GM18909 (cell line): Measurements from ENCODE around the gene SMURF1.

Experiments
- ATAC-seq: cut with Tn5 transposase; IDR thresholded peaks from one replicate; pipeline ENCODE4 v1.9.1; 2021; ENCODE audit warnings: mild to moderate bottlenecking; ENCODE audit not compliant: unreplicated experiment, poor library complexity

SMURF1 gene

DNA sequence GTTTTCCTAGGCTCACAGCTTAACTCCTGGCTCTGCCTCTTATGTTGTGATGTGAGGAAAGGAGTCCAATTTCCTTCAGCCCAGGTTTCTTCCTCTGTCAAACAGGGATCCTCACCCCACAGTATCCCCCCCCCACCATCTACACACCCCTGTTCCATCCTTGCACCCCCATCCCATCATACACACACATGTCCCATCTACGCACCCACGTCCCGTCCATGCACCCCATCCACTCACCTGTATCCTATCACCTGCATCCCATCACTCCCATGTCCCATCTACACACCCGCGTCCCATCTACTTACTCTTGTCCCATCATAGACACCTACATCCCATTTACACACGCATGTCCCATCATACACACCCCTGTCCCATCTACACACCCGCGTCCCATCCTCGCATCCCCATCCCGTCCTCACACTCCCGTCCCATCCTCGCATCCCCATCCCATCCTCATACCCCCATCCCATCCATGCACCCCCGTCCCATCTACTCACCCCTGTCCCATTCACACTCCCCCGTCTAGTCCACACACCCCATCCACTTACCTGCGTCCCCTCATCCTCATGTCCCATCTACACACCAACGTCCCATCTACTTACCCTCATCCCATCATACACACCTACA, 148.3 kb downstream of the SMURF1 start:
- no peak for ATAC-seq

DNA sequence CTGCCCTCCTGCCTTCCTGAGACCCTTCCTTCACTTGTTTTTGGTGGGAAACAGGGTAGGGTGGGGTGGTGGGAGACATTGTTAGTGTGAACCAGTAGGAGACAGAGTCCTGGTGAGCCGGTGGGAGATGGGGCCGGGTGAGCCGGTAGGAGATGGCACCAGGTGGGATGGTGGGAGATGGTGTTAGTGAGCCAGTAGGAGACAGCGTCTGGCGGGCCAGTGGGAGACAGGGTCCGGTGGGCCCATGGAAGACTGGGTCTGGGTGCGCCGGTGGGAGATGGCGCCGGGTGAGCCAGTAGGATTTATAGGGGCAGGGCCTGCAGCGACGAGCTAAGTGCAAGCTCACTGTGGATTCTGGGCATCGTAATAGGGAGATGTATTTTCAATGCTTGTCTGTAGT, 148.8 kb downstream of the SMURF1 start:
- no peak for ATAC-seq

DNA sequence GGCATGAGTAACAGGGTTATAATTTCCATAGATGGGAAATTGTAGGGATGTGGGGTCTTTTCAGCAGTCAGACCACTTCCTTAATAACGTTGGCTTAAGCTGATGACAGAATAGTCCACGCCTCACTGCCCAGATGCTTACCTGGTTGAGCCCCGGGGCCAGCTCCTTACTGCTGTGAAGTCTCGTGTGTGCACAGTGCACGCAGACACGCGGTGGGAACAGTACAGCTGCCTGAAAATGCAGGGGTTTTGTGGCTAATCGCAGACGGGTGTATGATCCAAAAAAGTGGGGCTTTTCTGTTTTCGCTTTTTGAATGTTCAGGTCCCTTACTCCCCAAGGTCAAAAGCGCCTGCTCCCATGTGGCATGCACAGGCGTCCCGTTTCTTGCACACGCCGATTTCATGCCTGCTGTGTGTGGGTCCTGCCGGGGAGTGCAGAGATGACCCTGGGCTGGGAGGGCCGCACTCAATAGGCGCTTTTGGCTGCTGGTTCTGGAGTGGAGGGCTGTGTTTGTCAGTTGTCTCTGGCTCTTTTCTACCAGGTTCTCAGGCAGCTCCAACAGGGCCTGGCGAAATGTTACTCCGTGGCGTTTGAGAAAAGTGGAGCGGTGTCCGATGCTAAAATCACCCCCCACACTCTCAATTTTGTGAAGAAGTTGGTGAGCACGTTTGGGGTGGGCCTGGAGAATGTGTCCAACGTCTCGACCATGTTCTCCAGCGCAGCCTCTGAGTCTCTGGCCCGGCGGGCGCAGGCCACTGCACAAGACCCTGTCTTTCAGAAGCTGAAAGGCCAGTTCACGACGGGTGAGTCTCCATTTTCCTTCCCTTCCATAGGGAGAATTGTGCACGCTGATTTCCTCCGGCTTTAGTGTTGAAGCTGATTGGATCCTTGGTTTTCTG, 149.6 kb downstream of the SMURF1 start:
- ATAC-seq, result no peak

DNA sequence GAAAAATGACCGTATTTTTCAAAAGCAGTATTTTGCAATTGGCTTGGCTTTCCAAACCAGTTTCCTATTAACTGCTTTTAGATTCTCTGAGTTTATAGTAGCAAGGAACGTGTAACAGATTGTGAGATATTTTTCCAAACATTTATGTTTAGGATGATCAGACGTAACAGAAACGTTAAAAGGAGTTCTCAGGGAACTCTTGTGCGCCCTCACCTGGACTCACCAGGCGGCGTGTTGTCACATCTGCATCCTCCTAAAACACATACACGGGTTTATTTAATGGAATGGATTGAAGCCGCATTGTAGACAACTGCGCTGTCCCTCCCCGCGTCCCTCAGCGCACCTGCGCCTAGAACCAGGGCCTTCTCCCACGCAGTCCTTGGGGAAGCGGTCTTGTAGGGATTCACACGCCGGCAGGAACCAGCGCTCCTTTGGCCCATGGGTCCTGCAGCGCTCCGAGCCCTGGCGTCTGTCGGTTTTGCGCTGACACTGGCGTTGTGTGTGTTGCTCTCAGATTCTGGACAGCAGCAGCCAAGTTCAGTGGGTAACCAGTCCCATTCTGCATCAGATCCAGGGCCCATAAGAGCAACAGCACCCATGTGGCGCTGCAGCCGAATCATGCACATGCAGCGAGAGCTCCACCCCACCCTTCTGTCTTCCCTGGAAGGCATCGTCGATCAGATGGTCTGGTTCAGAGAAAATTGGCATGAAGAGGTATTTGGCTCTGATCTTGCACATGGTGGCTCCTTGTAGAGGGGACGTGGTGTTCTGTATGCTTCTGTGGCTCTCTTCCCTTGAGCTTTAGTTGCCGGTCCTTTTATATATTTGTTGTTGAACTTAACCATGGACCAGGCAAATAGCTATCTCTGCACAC, 150.6 kb downstream of the SMURF1 start:
- ATAC-seq, result no peak

DNA sequence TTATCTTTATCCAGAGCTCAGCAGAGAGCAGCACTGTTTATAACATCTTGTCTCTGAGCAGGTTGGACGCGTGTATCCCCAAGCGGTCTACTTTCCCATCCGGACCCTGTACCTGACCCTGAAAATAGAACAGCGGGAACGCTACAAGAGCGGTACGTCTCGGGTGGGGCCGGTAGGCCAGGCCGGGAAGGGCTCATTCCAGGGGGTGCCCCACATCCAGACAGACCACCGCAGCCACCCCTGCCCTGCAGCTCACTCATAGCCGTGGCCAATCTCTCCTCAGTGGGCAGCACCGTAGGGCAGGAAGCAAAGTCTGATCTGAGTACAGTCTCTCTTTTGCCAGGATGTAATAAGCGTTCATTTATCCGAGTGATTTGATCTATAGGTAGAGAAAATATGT, 151.8 kb downstream of the SMURF1 start:
- no peak for ATAC-seq

DNA sequence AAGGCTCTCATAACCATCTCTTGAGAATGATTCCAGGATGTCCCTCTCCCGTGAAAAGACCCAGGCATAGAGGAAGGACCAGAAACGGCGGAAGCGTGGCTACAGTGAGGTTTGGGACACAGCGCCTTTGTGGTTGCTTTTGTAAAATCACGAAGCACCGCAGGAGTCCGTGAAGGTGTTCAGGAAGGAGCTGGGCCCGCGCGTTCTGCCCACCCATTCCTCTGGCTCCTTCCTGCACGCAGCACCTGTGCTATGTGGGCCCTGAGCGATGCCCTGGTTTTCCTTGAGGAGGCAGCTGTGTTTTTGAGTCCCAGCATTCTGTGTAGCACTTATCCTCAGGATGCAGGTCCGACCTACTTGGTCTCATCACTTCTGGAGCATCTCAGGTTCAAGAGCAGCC, 152.8 kb downstream of the SMURF1 start:
- ATAC-seq, result no peak

DNA sequence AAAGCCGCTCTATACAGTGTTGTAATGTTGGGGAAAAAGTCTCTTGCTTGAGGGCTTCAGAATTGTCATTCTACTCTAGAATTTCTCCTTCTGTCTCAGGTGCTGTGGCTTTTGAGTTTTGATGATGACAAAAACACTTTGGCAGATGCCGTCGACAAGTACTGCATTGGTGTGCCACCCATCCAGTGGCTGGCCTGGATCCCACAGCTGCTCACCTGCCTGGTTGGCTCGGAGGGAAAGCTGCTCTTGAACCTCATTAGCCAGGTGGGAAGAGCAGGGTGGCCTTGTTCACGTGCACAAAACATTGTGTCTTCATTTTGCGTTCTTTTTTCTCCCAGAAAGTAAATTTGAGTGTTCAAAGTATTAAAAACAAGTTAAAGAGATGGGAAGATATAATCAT, 153.6 kb downstream of the SMURF1 start:
- ATAC-seq, result no peak

DNA sequence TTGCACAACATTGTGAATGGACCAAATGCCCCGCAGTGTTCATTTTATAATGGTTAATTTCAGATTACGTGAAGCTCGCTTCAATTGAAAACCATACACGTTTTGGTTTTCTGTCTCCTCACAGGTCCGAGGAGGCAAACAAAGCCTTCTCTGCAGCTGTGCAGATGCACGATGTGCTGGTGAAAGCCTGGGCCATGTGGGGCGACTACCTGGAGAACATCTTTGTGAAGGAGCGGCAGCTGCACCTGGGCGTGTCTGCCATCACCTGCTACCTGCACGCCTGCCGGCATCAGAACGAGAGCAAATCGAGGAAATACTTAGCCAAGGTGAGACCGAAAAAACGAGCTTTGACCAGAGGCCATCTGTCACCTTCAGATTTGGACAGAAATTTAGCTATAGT, 155.3 kb downstream of the SMURF1 start:
- ATAC-seq, result no peak

DNA sequence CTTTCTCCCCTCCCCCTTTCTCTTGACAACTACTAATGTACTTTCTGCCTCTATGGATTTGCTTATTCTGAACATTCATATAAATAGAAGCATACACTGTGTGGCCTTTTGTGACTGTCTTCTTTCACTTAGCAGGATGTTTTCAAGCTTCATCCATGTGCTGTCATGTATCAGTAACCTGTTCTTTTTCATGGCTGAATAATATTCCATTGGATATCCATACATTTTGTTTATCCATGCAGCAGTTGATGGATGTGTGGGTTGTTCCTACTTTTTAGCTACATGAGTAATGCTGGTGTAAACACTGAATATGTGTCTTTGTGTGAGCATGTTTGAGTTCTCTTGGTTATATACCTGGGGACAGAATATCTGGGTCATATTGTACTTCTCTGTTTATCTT, 158.0 kb downstream of the SMURF1 start:
- ATAC-seq, result no peak

DNA sequence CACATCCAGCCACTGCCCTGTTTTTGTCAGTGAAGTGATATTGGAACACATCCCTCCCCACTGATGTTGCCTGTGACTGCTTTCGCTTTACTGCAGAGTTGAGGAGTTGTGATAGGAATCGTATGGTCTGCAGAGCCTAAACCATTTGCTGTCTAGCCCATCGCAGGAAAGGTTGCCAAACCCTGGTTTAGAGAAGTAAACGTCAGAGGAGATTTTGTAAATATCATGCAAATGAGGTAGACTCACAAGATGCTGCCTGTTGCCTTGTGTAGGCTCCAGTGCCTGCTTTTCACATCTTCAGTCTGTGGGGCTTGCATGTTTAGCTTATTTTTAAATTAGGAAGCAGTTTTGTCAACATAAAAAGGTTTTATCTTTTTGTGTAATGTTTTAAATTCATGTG, 158.5 kb downstream of the SMURF1 start:
- no peak for ATAC-seq

DNA sequence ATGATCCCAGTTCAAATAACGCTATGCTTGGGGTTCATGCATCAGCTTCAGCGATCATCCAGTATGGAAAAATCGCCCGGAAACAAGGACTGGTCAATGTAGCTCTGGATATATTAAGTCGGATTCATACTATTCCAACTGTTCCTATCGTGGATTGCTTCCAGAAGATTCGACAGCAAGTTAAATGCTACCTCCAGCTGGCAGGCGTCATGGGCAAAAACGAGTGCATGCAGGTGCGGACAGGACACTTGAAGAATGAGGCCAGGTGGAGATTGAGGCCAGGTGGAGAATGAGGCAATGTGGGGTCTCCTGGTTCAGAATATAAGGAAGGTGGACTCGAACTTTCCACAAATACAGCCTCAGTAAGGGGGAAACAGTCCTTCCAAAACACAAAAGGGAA, 159.8 kb downstream of the SMURF1 start:
- ATAC-seq, result no peak

DNA sequence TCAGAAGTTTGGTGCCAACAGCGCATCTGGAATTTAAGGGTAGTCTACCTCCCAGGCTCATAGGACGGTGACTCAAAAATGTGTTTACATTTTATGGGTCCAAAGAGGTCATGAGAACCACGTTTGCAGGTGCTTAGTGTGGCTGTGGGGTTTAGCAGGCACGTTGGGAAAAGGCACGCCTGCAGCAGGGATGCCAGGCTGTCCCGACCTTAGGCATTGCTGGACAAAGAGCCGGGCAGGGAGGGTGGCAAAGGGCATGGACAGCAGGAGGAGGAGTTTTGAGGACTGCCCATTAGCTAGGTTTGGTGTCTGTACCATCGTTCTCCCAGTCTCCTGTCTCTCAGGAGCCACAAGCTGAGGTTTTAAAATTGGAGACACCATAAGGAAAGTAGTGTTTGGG, 161.2 kb downstream of the SMURF1 start:
- ATAC-seq, result no peak

DNA sequence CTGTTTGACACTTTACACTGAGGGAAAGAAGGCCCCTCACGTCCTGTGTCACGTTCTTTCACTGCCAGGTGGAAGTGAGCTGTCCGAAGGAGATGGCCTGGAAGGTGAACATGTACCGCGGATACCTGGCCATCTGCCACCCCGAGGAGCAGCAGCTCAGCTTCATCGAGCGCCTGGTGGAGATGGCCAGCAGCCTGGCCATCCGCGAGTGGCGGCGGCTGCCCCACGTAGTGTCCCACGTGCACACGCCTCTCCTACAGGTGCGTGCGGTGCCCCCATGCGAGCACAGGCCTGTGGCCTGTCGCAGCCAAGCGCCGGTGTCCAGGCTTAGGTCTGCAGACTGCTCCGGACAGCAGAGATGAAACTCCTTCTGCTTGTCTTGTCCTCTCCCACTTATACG, 162.2 kb downstream of the SMURF1 start:
- ATAC-seq, result no peak

DNA sequence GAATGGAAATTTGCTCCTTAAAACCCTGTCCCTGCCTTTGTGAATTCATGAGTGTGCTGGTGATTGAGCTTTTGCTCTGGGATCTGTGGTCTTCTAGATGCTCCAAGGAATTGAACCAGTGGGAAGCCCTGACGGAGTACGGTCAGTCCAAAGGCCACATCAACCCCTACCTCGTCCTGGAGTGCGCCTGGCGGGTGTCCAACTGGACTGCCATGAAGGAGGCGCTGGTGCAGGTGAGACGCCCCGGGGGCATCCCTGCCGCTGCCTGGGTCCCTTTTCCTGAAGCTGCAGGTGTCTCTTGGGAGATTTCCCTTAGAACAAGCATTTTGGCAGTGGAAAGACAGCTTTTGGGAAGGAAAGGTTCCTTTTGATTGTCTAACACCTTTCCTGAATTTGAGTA, 165.2 kb downstream of the SMURF1 start:
- no peak for ATAC-seq
